NT2/D1 (cell line): Measurements from ENCODE around the gene PAN3.

Experiments
- SUZ12 ChIP-seq: IDR thresholded peaks from 2 replicates; pipeline ENCODE4 v1.6.1; 2011; ENCODE audit not compliant: insufficient read length, insufficient read depth; ENCODE audit errors: extremely low read depth
- YY1 ChIP-seq: IDR thresholded peaks from 2 replicates; pipeline ENCODE4 v1.6.1; 2011; ENCODE audit not compliant: insufficient read length, insufficient read depth

DNA sequence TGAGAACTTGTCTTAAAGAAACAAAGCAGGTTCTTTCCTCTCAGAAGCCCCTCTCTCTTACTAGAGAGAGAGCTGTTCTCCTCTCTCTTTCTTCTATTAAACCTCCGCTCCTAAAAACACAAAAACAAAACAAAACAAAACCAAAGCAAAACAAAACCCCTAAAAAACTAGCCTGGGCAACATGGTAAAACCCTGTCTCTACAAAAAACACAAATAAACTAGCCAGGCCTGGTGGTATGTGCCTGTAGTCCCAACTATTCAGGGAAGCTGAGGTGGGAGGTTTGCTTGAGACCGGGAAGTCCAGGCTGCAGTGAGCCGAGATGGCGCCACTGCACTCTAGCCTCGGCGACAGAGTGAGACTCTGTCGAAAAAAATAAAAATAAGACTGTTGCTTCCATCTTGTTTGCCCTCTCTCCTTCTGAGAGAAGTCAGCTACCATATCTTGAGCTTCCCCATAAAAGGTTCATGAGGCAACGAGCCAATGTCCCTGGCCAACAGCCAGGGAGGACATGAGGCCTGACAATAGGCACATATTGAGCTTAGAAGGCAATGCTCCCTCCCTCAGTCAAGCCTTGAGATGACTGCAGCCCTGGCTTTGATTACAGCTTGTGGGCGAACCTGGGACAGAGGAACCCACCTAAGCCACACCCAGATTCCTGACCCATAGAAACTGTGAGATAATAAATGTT, 20.5 kb upstream of the PAN3 start:
- TF ChIP-seq YY1 (no peak), SUZ12 (no peak)
